Psoas muscle (tissue), 8 donors: ENCODE measurements around the gene CPA4. TPM values are rescaled to one million over a fixed set of nuclear protein-coding genes. Genes with fewer than 3 reads are reported as not detected.
"Not testable (repeated sequence)": the region's sequence is repeated elsewhere in the genome, so short reads cannot be mapped to it uniquely, and the experiment has no call there.

Experiments
- ATAC-seq, 4 donors: fragments of 200-7000 bp; cut with Tn5 transposase; one replicate each; pipeline ENCODE4 v1.9.1; 2020; ENCODE audit warnings: moderate library complexity in 3 of 4, mild to moderate bottlenecking in 2 of 4
- DNase-seq, 2 donors: peaks; one replicate each; pipeline ENCODE4 v3.0.0-alpha.2; 2020
- H3K27ac ChIP-seq: fragments of 200-600 bp; one replicate; pipeline ENCODE4 v1.8.0; 2022
- H3K27me3 ChIP-seq, 3 donors: fragments of 200-600 bp in 1 of 3; one replicate each; pipeline versions ENCODE4 v1.6.1 to v1.8.0; 2013 to 2022; ENCODE audit warnings: low read length in 2 of 3, mild to moderate bottlenecking in 2 of 3, moderate library complexity in 1 of 3; ENCODE audit not compliant: insufficient read depth in 3 of 3
- H3K36me3 ChIP-seq, 2 donors: fragments of 200-600 bp in 1 of 2; one replicate each; pipeline versions ENCODE4 v1.6.1 to v1.8.0; 2013 to 2022; ENCODE audit warnings: low read depth in 1 of 2, mild to moderate bottlenecking in 1 of 2, moderate library complexity in 1 of 2; ENCODE audit not compliant: insufficient read depth in 1 of 2
- H3K4me1 ChIP-seq: fragments of 200-600 bp; one replicate; pipeline ENCODE4 v1.8.0; 2022
- H3K4me3 ChIP-seq: fragments of 200-600 bp; one replicate; pipeline ENCODE4 v1.8.0; 2022; ENCODE audit warnings: mild to moderate bottlenecking
- H3K9me3 ChIP-seq: fragments of 200-600 bp; one replicate; pipeline ENCODE4 v1.8.0; 2022
- WGBS, 3 donors: extraction: QIAGEN DNeasy Blood & Tissue Kit; methylation state at CpG; one replicate each; pipeline versions ENCODE4 v1.1.6 to v1.1.7; 2013; 5-methylcytosine and 5-hydroxymethylcytosine counted together
- intact Hi-C, 2 donors: fragments of 100-400 bp; cut with DNase I; formaldehyde crosslinking; loops; one replicate each; pipeline versions ENCODE4 v1.11.0 to v1.14.2; 2022
- long read RNA-seq, 2 donors: library from polyadenylated mRNA; unstranded; transcript quantifications; one replicate each; pipeline ENCODE4 v2.0.0, GENCODE V29; 2021
- polyA plus RNA-seq, 3 donors: library from polyadenylated mRNA; stranded (reverse); fragments of 200-250 nt; gene quantifications; one replicate each; pipeline ENCODE4 v1.2.3, GENCODE V29; 2013
- total RNA-seq, 4 donors: library from RNA; stranded (reverse); fragmentation: NEBNext Ultra II Directional in 2 of 4; extraction: Animal tissue kit (Norgen Biotek cat#: 25700) in 2 of 4; gene quantifications; one replicate each; pipeline versions ENCODE4 v1.2.1 to v1.2.4, GENCODE V29; 2021 to 2023
- TF ChIP-seq, protein P1 (sequence below): fragments of 200-600 bp; IDR thresholded peaks from one replicate; pipeline ENCODE4 v1.8.0; 2022; ENCODE audit warnings: antibody characterized with exemption
- donor health status: healthy with polysubstance abuse.
- donor health status: DM: no; HTN: no; CAD: no; lungs with moderate emphysema.
- donor health status: Bipolar disorder and iron deficiency.
- donor health status: healthy.
- donor health status: DM: yes; HTN: yes; CAD: no.
- donor health status: DM: no; HTN: no; CAD: no.
- donor health status: DM: no; HTN: no; CAD: no.
- donor health status: DM: yes; HTN: yes; CAD: no.

Gene CPA4, protein sequence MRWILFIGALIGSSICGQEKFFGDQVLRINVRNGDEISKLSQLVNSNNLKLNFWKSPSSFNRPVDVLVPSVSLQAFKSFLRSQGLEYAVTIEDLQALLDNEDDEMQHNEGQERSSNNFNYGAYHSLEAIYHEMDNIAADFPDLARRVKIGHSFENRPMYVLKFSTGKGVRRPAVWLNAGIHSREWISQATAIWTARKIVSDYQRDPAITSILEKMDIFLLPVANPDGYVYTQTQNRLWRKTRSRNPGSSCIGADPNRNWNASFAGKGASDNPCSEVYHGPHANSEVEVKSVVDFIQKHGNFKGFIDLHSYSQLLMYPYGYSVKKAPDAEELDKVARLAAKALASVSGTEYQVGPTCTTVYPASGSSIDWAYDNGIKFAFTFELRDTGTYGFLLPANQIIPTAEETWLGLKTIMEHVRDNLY
- 1 to 10 TPM in 2 of 4 donors, under 1 TPM in 2; 0.11 to 2.5 (median 1.0) TPM for total RNA-seq
- polyA plus RNA-seq, result under 1 TPM; 0.09 to 0.68 (median 0.20) TPM
- long read RNA-seq, donor 1, result 0 reads
- long read RNA-seq, donor 2, result 0 reads

DNA sequence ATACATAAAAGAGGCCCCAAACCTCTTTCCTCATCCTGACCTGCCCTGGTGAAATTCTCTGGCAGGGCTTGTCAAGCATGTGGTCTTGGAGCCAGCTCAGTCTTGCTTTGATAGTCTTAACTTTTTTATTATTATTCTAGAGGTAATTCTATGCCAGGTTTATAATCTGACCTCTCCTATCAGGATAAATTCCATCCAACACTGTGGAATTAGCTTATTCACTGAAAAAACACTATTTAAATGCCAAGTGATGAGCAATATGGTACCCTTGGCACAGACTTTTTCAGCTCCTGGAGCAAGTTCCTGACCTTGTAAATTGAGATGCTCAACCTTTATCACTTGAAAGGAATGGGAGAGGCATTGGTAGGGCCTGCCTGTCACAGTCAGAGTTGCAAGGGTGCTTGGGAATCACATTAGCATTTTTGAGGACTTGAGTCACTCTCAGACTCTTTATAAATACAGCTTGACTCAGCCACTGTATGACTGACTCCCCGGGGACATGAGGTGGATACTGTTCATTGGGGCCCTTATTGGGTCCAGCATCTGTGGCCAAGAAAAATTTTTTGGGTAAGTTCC, at the start of gene CPA4:
Gene CPA4, plus strand, starts transcription at position 480 of the 576 bp plus-strand sequence. Its CDS starts 20 bp downstream, at position 500.
- no peaks in the 10 kb centered on the region for H3K36me3 ChIP-seq
- peak within 1 kb of the TSS; percentile 33 for H3K27ac ChIP-seq
- peaks cover 0 to 3% (median 0%) of the 10 kb centered on the region in 3 donors for H3K27me3 ChIP-seq
- DNase-seq, result peak in 1 of 2 donors; percentile 48
- TF ChIP-seq, protein P1, sequence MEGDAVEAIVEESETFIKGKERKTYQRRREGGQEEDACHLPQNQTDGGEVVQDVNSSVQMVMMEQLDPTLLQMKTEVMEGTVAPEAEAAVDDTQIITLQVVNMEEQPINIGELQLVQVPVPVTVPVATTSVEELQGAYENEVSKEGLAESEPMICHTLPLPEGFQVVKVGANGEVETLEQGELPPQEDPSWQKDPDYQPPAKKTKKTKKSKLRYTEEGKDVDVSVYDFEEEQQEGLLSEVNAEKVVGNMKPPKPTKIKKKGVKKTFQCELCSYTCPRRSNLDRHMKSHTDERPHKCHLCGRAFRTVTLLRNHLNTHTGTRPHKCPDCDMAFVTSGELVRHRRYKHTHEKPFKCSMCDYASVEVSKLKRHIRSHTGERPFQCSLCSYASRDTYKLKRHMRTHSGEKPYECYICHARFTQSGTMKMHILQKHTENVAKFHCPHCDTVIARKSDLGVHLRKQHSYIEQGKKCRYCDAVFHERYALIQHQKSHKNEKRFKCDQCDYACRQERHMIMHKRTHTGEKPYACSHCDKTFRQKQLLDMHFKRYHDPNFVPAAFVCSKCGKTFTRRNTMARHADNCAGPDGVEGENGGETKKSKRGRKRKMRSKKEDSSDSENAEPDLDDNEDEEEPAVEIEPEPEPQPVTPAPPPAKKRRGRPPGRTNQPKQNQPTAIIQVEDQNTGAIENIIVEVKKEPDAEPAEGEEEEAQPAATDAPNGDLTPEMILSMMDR, result no peak
- peak; percentile 73 to 94 (median 90) for ATAC-seq
- H3K4me3 ChIP-seq, result no peak within 1 kb of the TSS
- 16 to 21% (median 17%) methylated on average over 1 of the region's 1 CpG for WGBS, 3 donors
- no peaks in the 10 kb centered on the region for H3K4me1 ChIP-seq
- no peaks in the 10 kb centered on the region for H3K9me3 ChIP-seq
- intact Hi-C loops, result no loop called here

DNA sequence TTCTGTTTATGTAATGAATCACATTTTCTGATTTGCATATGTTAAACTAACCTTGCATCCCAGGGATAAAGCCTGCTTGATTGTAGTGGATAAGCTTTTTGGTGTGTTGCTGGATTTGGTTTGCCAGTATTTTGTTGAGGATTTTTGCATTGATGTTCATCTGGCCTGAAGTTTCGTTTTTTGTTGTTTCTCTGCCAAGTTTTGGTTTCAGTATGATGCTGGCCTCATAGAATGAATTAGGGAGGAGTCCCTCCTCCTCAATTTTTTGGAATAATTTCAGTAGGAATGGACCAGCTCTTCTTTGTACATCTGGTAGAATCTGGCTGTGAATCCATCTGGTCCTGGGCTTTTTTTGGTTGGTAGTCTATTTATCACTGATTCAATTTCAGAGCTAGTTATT, 49.5 kb upstream of the CPA4 start:
- intact Hi-C loops, result loop anchor here (2.0 to 10.0 kb wide), 4 partner anchors 244 to 481 kb away; no protein-coding TSS in a partner anchor
- ATAC-seq, H3K27ac ChIP-seq: not testable (repeated sequence)

DNA sequence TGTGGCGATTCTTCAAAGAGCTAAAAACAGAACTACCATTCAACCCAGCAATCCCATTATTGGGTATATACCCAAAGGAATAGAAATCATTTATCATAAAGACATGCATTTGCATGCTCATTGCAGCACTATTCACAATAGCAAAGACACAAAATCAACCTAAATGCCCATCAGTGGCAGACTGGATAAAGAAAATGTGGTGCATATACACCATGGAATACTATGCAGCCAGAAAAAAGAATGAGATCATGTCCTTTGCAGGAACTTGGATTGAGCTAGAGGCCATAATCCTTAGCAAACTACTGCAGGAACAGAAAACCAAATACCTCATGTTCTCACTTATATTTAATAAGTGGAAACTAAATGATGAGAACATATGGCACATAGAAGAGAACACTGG, 46.5 kb upstream of the CPA4 start:
- not testable (repeated sequence) for DNase-seq, H3K4me1 ChIP-seq, H3K9me3 ChIP-seq, H3K27ac ChIP-seq, ATAC-seq, H3K36me3 ChIP-seq, H3K27me3 ChIP-seq, H3K4me3 ChIP-seq
- WGBS, 3 donors, result 93 to 97% (median 97%) methylated on average over 1 of the region's 1 CpG
- intact Hi-C loops, result loop anchor here in 1 of 2 donors (10.0 kb wide), 1 partner anchor 478 kb away; no protein-coding TSS in a partner anchor

More for the DNA sequence above, 49.5 kb upstream of the CPA4 start:
- WGBS, 3 donors, result 5 to 13% (median 12%) methylated on average over 1 of the region's 1 CpG
- not testable (repeated sequence) for H3K9me3 ChIP-seq, DNase-seq, H3K27me3 ChIP-seq, H3K4me1 ChIP-seq, H3K4me3 ChIP-seq, H3K36me3 ChIP-seq

DNA sequence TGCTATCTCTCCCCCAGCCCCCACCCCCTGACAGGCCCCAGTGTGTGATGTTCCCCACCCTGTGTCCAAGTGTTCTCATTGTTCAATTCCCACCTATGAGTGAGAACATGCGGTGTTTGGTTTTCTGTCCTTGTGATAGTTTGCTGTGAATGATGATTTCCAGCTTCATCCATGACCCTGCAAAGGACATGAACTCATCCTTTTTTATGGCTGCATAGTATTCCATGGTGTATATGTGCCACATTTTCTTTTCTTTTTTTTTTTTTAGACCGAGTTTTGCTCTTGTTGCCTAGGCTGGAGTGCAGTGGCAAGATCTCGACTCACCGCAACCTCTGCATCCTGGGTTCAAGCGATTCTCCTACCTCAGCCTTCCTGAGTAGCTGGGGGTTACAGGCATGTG, 44.1 kb upstream of the CPA4 start:
- not testable (repeated sequence) for H3K36me3 ChIP-seq, ATAC-seq, H3K9me3 ChIP-seq, DNase-seq, H3K27me3 ChIP-seq, H3K27ac ChIP-seq, H3K4me3 ChIP-seq, H3K4me1 ChIP-seq
- 96 to 97% (median 97%) methylated on average over 5 of the region's 5 CpGs for WGBS, 3 donors
- intact Hi-C loops, result loop anchor here in 1 of 2 donors (10.0 kb wide), 1 partner anchor 476 kb away; no protein-coding TSS in a partner anchor

DNA sequence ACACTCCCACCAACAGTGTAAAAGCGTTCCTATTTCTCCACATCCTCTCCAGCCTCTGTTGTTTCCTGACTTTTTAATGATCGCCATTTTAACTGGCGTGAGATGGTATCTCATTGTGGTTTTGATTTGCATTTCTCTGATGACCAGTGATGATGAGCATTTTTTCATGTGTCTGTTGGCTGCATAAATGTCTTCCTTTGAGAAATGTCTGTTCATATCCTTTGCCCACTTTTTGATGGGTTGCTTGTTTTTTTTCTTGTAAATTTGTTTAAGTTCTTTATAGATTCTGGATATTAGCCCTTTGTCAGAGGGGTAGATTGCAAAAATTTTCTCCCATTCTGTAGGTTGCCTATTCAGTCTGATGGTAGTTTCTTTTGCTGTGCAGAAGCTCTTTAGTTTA, 43.3 kb upstream of the CPA4 start:
- not testable (repeated sequence) for H3K9me3 ChIP-seq, ATAC-seq, H3K27me3 ChIP-seq, H3K27ac ChIP-seq, H3K4me1 ChIP-seq, H3K4me3 ChIP-seq, DNase-seq, H3K36me3 ChIP-seq
- 79 to 92% (median 88%) methylated on average over 3 of the region's 3 CpGs for WGBS, 3 donors
- intact Hi-C loops, result loop anchor here in 1 of 2 donors (10.0 kb wide), 1 partner anchor 475 kb away; no protein-coding TSS in a partner anchor

DNA sequence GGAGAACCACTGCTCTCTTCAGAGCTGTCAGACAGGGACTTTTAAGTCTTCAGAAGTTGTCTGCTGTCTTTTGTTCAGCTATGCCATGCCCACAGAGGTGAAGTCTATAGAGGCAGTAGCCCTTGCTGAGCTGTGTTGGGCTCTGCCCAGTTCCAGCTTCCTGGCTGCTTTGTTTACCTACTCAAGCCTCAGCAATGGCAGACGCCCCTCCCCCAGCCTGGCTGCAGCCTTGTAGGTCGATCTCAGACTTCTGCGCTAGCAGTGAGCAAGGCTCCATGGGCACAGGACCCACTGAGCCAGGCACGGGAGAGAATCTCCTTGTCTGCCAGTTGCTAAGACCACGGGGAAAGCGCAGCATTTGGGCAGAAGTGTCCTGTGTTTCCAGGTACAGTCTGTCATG, 38.4 kb upstream of the CPA4 start:
- TF ChIP-seq, protein P1, result no peak
- Histone ChIP-seq H3K27ac (no peak overlapping the region), H3K4me1 (no peaks in the 10 kb centered on the region), H3K9me3 (peaks cover 24% of the 10 kb centered on the region), H3K27me3 (no peaks in the 10 kb centered on the region), H3K4me3 (no peak overlapping the region), H3K36me3 (no peaks in the 10 kb centered on the region)
- no peak for ATAC-seq
- 79 to 93% (median 88%) methylated on average over 6 of the region's 6 CpGs for WGBS, 3 donors
- intact Hi-C loops, result no loop called here
- DNase-seq, result no peak
